HG02763 (cell line): ENCODE results near the gene HSPA6.
A peak's percentile ranks its signal among the peaks of the same experiment; 100 is the strongest.
"Not testable (repeated sequence)": the region's sequence is repeated elsewhere in the genome, so short reads cannot be mapped to it uniquely, and the experiment has no call there.

ENCODE experiments used
- ATAC-seq: cut with Tn5 transposase; IDR thresholded peaks from one replicate; pipeline ENCODE4 v1.9.1; 2021; ENCODE audit warnings: mild to moderate bottlenecking, moderate library complexity; ENCODE audit not compliant: unreplicated experiment

The HSPA6 gene

GRCh38 chr1:161502641-161503393, 21.5 kb upstream of the HSPA6 start:
- no peak for ATAC-seq

- ATAC-seq: no peak
Measured at GRCh38 chr1:161503394-161503748, 21.0 kb upstream of the HSPA6 start.

GRCh38 chr1:161505686-161506085, 18.7 kb upstream of the HSPA6 start:
- ATAC-seq: no peak

GRCh38 chr1:161506336-161507223, 17.8 kb upstream of the HSPA6 start:
- ATAC-seq: no peak

GRCh38 chr1:161510477-161510876, 13.9 kb upstream of the HSPA6 start:
- no peak for ATAC-seq

GRCh38 chr1:161511018-161511755, 13.2 kb upstream of the HSPA6 start:
- ATAC-seq: no peak

- no peak for ATAC-seq
Measured at GRCh38 chr1:161511756-161512060, 12.6 kb upstream of the HSPA6 start.

- ATAC-seq: not testable (repeated sequence)
Measured at GRCh38 chr1:161512636-161513447, 11.5 kb upstream of the HSPA6 start.

- not testable (repeated sequence) for ATAC-seq
Measured at GRCh38 chr1:161513448-161513780, 10.9 kb upstream of the HSPA6 start.

- not testable (repeated sequence) for ATAC-seq
Measured at GRCh38 chr1:161513953-161514352, 10.4 kb upstream of the HSPA6 start.

- ATAC-seq: not testable (repeated sequence)
Measured at GRCh38 chr1:161523041-161523816, 1.1 kb upstream of the HSPA6 start.

GRCh38 chr1:161524742-161525291, 477 bp downstream of the HSPA6 start:
- ATAC-seq: peak; percentile 10

GRCh38 chr1:161525321-161525720, 981 bp downstream of the HSPA6 start:
- ATAC-seq: not testable (repeated sequence)

- ATAC-seq: not testable (repeated sequence)
Measured at GRCh38 chr1:161525918-161526317, 1.6 kb downstream of the HSPA6 start.

GRCh38 chr1:161528550-161528949, 4.2 kb downstream of the HSPA6 start:
- not testable (repeated sequence) for ATAC-seq

GRCh38 chr1:161529463-161530104, 5.2 kb downstream of the HSPA6 start:
- ATAC-seq: not testable (repeated sequence)

- ATAC-seq: peak; percentile 32
Measured at GRCh38 chr1:161530158-161530557, 5.8 kb downstream of the HSPA6 start.

GRCh38 chr1:161530671-161531641, 6.6 kb downstream of the HSPA6 start:
- ATAC-seq: peak; percentile 65
